CMK (cell line): ENCODE data around the gene NFE2.
"Not testable (repeated sequence)": the region's sequence is repeated elsewhere in the genome, so short reads cannot be mapped to it uniquely, and the experiment has no call there.

ENCODE experiments used
- DNase-seq: peaks from one replicate; pipeline ENCODE4 v3.0.0-alpha.2; 2010; ENCODE audit warnings: low read depth

The NFE2 gene

DNA sequence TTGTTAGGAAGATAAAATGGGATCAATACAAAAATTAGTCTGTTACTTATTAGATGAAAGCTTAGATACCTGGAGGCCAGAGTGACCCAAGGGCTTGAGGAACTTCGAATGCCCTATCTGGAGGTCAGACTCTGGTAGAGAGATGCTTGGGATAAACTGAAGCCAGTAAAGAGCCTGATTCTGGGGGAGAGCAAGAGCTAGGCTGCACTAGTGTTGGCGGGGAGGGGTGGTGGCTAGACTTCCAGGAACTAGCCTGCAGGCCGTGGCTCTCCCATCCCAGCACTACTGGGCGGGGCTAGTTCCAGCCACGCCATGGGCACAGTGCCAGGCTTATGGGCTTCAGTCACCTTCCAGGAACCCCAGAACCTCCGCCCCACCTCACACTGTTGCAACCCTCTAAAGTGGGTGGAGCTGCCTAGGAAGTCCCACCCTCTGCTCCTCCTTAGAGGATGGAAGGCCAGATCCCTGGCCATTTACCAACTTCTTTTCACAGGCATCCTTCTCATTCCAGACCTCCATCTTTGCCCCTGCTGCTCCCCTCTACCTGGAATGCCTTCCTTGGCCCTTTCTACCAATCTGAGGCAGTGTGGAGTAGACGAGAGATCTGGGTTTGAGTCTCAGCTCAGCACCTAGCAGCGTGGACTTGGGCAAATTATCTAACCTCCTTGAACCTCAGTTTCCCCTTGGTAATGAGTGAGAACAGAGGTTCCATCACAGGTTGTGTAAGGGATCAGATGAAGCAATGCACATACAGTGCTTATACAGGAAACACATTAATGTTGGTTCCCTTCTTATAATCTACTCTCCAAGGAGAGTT, 6.3 kb upstream of the NFE2 start:
- peak; percentile 98 for DNase-seq

DNA sequence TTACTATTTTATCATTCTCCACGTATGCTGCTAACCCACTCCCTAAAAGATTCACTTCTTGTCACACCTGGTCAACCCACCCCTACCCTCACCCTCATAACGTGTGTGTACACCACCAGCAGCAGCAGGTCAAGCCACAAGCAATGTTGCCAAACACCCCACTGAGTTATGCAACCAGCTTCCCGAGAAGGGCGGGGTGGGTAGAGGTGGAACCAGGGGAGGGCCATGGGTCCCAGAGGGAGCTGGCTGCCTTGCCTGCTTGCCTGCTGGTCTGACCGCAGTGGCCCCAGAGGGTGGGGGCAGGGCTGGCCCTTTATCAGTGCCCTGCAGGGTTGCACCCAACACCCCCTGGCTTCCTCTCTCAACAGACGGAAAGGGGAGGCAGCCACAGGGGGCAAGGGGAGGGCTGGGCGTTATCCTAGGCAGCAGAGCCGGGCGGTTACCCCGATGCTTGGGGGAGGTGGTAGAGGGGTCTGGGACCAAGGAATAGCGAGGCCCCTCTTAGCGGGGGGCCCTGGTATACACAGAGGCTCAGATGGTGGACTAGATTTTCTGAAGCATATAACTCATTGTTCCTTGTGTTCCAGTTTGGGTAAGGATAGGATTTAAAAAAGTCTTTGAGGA, 3.5 kb upstream of the NFE2 start:
- peak; percentile 98 for DNase-seq

DNA sequence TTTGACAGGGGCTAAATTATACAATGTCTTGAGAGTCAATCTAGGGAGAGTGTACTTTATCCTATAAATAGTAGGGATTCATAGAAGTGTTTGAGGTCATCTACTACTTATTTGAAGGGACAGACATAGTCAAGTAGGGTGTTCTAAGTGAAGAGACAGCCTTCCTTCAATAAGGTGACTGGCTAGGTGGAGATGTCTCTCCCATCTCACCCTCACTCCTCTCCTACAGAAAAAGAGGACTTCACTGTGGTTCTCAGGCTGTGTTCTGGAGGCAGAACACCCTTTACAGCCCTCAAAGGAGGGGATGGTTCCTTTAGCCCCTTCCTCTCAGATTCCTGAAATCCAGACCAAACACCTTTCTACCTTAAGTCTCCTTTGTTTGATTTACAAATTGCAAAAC, 2.8 kb upstream of the NFE2 start:
- DNase-seq: no peak

DNA sequence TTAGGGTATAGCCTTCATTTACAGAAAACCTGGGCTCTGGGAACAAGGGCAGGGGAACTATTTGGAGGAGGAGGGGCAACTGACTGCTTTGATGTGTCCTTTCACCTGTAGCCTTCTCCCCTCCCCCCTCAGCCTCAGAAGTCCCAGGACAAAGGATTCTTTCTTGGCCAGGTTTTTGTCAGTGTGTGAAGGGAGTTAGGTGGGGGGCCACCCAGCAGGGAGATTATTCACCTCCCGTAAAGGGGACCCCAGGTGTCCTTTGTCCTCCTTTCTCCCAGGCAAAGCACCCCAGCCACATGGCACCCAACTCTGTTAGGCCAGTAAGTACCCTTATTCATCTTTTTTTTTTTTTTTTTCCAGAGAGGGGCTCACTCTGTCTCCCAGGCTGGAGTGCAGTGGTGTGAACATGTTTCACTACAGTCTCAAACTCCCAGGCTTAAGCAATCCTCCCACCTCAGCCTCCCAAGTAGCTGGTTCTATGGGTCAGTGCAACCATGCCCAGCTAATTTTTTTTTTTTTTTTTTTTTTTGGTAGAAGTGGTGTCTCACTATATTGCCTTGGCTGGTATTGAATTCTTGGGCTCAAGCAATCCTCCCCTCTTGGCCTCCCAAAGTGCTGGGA, 723 bp upstream of the NFE2 start:
- no peak for DNase-seq

DNA sequence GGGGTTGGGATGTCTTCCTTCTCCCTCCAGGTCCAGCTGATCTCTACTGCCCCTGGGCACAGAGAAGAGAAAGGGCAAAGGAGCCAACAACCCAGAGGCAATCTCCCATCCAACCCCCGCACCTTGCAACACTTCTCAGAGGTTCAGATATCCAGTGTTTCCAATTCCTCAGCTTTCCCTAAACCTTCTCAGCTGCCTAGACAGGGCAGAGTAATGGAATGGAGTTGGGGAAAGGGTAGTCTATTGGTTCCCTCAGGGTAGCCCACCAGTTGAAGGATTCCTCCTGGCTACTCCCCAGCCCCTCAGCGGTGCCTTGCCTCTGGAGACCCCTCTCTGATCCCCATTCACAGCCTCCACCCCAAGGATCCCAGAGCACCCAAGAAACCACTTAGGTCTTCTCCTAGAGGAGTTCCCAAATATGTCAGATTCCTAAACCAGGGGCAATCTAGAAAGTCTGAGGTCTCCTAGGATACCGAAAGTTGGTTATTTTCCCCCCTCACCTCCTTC, 537 bp downstream of the NFE2 start:
- DNase-seq: no peak

DNA sequence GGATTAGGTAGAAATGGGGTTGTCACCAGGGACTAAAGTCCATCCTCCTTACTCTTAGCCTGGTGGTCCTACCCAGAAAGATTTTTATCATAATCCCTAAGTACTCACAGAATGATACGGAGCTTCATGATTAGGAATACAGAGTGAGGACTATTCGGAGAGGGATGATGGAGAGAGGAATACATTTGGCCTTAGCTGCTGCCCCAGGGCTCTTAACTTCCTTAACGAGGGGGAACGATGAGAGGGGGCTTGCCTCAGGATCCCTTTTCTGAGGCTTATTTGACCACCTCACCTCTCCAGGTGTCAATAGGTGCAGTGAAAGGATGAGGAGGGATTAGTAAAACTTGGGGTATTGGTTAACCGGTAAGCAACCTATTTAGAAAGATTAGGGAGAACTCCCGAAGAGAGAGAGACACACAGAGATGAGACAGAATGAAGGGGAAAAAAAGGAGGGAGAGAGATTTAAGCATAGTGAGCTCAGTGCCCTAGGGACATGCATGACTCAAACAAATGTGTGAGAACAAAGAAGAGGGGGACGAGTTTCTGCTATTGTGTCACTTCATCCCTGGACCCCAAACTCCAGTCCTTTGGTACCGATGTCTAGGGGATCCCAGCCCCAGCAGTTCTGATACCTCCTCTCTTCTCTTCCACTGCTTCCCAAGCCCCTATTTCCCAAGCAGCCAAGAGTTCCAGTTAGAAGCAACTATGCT, 1.1 kb downstream of the NFE2 start:
- DNase-seq: no peak

DNA sequence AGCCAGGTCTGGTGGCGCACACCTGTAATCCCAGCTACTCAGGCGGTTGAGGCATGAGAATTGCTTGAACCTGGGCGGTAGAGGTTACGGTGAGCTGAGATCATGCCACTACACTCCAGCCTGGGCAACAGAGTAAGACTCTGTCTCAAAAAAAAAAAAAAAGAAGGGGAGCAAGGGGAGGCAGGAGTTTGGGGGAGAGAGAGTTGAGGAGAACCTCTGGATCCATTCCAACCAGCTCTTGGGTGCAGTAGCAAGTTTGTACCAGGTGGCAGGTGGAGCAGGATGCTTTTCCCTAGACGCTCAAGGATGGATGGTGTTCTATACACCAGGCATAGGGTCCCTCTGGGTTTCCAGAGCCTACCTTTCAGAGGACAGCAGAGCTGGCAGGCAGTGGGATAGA, 1.9 kb downstream of the NFE2 start:
- no peak for DNase-seq

DNA sequence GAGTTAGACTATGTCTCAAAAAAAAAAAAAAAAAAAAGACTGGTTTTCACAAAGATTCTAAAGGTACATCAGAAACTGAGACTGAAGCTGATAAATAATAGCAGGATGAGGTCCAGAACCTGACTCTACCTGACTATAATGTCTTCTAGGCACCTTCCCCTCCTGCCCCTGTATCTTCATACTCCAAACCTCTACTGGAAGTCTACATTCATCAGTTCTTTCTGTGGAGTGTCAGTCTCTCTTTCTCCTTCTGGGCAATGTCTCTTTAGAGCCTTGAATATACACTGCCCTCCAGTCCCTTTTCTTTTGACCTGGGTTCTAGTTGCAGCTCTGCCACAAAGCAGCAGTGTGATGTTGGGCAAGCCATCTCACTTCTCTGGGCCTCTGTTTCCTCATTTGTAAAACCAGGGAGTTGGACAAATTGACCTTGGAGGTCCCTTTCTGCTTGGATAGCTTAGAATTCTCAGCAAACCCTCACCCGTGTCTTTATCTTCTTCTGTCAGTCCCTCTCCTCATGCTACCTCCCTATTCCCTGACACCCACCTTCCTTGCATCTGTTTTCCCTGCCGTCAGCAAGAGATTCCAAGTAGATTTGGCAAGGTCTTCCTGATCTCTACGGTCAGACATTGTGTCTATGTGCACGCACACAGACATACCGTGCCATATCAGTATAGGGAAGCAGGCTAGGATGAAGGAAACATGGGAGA, 4.3 kb downstream of the NFE2 start:
- DNase-seq: no peak

DNA sequence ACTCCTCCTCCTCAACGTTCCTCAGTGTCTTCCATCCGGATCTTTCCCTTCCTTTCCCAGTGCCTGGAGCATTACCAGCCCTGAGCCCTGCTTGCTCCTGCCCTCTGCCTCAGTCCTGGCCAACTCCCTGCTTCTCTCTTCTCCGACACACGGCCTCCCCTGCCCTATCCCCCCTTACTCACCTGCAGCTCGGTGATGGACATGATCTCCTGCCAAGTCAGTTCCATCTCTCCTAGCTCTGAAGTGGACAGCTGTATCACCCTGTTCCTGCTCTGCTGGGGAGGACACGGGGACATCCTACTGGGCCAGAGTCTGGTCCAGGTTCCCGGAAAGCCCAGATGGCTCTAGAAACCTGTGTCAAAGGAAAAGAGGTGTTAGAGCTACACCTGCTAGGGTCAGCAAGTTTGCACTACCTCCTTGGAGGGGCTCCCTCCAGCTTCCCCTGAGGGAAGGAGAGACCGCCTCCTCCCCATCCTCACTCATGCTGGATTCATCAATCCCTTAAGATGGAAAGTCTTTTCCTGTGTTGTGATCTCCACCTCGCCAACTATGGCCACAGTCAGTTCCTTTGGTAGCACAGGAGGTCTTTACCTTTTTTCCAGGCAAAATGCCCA, 5.8 kb downstream of the NFE2 start:
- DNase-seq: no peak

DNA sequence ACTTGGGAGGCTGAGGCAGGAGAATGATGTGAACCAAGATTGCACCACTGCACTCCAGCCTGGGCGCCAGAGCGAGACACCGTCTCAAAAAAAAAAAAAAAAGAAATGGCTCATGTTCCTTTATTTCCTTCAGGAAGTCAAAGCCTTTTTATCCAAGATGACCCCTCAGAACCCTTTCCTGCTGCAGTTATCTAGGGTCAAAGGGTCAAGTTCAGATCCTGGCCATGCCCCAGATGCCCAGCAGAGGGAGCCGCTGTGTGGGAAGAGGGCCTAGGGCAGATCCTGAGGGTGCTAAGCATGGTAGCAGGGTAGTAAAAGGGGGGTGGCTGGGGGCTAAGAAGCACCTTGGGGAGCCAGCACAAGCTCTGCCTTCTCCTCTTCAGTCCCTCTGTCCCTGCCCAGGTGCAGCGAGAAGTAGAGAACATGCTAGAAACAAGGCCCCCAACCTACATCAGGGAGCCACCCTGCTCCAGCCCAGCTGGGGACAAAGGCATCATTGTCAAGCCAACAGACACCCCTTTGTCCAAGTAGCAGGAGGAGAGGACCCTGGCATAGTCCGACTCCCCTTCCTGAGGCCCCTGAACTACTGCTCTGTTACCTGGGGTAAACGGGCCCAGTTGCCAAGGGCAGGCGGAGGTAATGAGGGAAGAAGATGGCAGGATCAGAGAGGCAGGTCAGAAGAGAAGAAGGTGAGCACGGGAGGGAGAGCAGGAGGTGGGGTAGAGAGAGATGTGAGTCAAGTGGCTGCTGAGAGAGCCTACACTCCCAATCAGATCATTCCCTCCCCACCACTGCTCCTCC, 6.5 kb downstream of the NFE2 start:
- no peak for DNase-seq

DNA sequence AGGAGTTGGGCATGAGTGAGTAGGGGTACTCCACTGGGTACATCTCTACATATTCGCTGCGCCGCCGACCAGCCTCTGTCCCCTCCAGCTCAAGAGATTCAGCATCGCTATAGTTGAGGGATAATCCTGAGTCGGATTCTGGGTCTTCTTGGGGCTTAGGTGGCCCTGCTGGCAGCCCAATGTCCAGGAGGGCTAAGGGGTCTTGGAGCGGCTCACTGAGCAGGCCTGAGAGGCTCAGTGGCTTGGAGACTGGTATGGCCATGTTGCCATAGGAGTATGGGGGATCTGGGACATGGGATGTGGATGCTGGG, 7.9 kb downstream of the NFE2 start:
- no peak for DNase-seq

DNA sequence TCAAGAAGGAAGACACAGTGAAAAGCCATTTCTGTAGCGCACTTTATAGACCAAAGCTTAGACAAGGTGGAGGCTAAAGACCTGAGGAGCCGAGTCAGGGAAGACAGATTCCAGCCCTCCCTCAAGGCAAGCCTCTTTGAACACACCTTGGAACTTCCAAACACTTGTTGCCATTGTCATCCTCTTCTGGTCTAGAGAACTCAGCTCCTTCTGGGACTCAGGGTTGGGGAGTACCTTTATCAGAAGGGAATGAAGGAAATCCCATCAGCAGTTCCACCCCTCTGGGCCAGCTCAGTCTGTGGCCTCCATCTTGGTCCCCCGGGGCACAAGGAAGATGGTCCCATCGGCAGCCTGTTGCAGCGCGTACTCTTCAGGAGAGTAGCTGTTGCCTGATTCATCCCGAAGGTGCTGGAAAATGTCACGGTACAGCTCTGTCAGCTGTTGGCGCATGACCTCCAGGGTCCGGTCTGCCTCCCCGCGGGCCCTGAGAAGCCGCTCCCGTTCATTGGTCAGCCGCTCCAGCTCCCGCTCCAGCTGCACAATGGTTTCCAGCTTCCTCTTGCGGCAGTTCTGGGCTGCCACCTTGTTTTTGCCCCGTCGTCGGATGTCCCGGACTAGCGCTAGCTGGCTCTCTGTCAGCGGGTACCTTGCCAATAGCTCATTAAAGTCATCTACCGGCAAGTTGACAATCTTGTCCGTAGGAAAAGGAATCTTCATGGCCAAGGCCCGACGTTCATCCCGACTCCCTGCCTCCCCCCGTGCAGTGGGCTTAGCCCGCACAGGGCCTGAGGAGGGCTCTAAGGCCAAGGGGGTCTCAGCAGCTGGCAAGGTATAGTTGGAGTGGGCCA, 8.5 kb downstream of the NFE2 start:
- no peak for DNase-seq

DNA sequence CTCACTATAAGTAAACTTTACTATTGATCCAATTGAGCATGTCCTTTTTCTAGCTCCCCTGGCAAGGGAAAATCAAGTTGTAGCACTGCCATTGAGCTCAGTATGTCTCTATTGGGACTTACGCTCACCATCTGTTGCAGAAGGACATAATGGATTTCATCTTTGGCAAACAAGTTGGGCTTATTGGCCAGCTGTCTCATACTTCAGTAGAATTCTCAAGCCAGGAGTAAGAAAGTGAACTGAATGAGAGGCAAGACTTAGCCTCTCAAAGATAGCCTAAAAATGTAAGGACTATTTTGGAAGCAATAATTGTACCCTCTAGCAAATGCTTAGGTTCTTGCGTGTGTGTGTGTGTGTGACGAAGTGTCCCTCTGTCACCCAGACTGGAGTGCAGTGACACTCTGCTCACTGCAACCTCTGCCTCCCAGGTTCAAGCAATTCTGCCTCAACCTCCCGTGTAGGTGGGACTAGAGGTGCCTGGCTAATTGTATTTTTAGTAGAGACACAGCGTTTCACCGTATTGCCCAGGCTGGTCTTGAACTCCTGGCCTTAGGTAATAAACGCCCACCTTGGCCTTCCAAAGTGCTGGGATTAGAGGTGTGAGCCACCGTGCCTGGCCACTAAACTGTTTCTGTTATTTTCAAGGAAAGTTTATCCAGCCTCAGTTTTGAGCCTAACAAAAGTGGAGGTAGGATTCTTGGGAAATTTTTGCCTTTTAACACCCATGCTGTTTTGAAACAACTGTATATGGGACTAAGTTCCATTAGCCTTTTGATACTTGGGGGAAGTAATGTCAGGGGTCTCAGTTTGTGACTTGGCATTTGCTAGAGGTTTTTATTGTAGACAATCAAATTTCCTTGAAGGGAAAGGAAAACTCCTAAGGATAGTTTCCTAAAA, 13.3 kb downstream of the NFE2 start:
- DNase-seq: no peak

DNA sequence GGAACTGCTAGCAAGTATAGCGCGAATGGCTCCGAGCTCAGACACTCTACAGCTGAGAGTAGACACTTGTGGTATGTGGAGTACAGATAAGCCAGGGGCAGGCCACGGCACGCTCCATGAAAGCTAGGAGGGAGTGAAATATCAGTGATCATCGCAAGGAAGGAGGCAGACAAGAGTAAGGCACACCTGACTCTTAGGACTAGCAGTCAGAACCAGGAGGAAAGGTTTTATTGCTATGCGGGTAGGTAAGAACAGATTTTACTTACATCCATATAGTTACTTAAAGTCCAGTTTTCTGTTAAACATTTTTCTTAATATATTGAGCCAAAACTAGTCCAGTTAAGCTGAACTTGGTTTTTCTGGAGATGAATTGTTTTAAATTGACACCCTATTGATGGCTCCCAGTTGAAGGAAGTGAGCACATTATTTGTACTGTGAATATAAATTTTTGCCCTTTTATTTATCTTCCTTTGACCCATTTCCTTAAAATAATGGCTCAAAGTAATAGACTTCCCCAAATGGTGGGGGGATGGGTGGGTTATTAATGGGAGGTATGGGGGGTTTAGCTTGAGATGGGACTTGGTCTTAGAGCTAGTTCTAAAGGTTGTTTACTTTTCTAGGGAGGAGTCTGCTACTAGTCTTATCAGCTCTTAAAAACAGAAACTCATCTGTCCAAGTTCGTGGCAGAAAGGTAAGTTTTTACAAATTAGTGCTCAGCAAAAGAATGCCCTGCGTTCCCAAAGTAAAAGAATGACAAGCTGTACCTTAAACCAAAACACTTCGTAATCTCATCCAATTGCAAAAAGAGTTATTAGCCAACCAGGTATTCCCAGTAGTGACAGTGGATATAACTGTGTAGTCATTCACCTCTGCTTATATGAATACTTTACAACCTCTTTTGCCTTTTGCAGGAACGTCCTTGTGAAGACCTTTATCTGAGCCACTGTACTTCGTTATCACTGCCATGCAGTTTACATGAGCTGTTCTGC, 14.5 kb downstream of the NFE2 start:
- DNase-seq: no peak

DNA sequence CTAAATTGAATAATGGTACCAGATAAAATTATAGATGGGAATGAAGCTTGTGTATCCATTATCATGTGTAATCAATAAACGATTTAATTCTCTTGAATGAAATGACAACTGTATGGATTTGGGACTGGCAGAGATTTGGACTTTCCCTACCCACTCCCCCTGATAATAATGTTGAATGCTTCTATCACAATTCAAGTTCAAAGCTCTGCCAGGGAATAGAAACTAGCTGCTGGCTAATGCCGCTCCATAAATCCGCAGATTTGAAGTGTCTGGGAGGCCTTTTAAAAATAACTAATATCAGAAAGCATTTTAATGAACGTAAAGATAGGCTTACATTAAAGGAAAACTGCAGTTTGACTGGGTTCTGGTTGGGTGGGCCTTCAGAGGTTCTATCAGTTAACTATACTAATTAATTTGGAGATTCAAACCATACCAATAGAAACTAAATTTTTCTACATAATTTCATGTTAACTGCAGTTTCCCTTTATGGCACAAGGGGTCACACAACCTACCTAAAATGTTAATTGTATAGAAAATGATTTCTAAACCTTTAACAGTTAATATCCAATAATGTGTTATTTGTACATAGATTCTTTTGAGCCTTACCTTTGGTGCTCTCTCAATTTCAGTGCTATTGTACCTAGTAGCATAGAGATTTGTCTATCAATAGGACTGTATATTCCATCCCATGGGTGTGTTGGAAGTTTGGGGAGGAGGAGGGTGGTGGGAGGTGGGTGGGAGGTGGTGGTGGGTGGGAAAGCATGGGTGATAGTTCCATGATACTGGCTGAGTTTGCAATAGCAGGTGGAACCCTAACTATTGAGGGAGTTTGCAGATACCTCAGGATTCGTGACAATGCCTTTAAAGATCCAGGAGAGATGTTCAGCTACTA, 15.4 kb downstream of the NFE2 start:
- DNase-seq: no peak

DNA sequence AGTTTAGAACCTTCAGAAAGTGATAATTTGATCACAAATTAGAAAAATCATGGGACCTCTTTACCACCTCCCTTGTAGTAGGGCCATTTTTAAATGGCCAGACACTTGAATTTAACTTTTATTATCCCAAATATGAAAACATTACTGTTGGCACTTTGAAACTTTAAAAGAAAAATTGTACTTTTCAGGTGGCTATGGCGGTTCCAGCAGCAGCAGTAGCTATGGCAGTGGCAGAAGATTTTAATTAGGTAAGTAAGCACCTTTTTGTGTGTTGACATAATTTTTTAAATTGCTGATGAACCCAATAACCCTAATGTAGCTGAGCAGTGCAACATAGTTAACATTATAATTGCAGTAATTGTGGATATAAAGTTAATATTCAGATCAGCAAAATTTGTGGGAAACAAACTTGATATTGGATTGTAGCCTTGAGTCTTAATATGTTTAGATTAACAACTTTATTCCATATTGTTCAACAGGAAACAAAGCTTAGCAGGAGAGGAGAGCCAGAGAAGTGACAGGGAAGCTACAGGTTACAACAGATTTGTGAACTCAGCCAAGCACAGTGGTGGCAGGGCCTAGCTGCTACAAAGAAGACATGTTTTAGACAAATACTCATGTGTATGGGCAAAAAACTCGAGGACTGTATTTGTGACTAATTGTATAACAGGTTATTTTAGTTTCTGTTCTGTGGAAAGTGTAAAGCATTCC, 16.6 kb downstream of the NFE2 start:
- DNase-seq: not testable (repeated sequence)
